NCI-H1092 treated with DMSO at 0.1 percent for 48 hours (cell line): Measurements from ENCODE around the gene AMIGO2.
A peak's percentile ranks its signal among the peaks of the same experiment; 100 is the strongest.

Experiments used
- DNase-seq: peaks from one replicate; lab custom pipeline; 2025; lab: John Stamatoyannopoulos, UW

AMIGO2 gene

GRCh38 chr12:47033789-47034555, 45.8 kb downstream of the AMIGO2 start:
- DNase-seq: no peak

- DNase-seq: no peak
Observed at GRCh38 chr12:47033081-47033480, 46.7 kb downstream of the AMIGO2 start.

- peak; percentile 83 for DNase-seq
Observed at GRCh38 chr12:47032644-47033043, 47.1 kb downstream of the AMIGO2 start.

DNA sequence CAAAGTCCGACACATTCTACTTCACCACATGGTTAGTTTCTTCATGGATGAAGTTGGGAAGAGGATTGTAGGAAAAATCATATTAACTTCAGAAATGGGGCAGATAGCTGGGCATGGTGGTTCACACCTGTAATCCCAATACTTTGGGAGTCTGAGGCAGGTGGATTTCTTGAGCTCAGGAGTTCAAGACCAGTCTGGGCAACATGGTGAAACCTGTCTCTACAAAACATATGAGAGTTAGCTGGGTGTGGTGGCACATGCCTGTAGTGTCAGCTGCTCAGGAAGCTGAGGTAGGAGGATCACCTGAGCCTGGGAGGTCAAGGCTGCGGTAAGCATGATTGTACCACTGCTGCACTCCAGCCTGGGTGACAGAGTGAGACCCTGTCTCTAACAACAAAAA, 49.9 kb downstream of the AMIGO2 start:
- DNase-seq: no peak

GRCh38 chr12:47028981-47029708, 50.6 kb downstream of the AMIGO2 start:
- no peak for DNase-seq

DNA sequence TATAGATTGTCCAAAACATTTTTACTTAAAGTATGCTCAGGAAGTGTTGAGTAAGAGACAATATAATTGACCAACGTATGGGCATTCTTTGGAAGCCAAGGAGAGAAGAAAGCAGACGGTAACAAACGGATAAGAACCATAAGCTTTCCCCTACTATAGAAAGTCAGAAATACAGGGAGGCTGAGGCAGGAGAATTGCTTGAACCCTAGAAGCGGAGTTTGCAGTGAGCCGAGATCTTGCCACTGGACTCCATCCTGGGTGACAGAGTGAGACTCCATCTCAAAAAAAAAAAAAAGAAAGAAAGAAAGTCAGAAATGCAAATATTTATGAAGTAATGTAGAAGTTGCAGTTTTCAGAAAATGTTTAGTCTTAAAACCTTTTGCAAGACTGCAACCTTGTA, 51.6 kb downstream of the AMIGO2 start:
- no peak for DNase-seq
